Amniotic epithelial cell (primary cell): ENCODE data around the gene ABCA12.
A peak's percentile ranks its signal among the peaks of the same experiment; 100 is the strongest.

ENCODE experiments used
- DNase-seq: peaks from one replicate; pipeline ENCODE4 v3.0.0-alpha.2; 2010; ENCODE audit warnings: low read depth

Gene ABCA12

GRCh38 chr2:214934006-214934405 lies 204.4 kb downstream of the ABCA12 start:
- peak; percentile 9 for DNase-seq

DNA sequence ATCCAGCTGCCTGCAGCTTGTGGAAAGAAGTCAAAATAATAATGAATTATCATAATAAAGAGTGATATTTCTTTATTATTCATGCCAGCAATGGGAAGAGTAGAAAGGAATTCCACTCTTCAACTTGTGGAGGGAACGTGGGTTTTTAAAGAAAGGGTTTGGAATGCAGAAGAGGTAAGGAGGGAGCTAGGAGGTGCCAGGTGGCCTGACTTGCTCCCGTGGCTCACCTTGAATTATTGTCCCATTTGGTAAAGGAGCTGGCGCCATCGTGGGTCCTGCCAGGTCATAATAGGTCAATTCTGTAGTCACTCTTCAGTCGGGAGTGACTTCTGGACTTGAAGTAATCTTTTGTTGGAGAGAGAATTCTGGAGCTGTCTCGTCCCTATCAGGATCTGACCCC lies 233.8 kb downstream of the ABCA12 start:
- no peak for DNase-seq

GRCh38 chr2:214904176-214904575 lies 234.2 kb downstream of the ABCA12 start:
- no peak for DNase-seq

DNA sequence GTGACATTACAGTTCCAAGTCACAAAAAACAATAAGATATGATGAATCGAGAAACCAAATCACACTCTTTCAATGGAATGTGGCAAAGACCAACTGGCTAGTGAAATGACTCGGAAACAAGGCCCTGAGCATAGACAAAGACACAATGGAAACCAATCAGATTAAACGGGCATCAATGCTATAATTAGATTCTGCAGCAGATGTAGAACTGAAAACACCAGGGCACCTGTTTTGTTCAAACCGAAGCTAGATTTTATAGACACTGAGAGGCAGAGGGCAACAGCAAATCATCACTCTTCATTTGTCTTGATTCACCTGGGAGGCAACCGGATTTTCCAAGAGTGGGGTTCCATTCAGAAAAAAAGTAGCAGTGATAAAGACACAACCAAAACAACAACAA lies 236.1 kb downstream of the ABCA12 start:
- no peak for DNase-seq

GRCh38 chr2:214899751-214900150 lies 238.7 kb downstream of the ABCA12 start:
- DNase-seq: no peak

DNA sequence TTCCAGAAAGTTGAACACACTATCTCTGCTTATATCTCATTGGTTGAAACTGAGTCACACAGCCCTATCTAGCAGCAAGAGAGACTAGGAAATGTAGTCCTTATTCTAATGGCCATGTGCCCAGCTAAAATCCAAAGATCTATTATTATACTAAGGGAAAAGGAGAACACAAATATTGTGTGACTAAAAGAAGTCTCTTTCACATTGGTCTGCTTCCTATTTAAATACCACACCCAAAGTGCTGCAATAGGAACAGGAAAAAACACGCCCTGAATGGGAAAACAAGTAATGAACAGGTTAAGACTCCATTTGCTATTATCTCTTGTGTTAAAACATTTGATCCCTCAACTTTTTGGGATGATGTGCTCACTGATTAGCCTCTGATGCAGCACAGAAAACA lies 242.2 kb downstream of the ABCA12 start:
- no peak for DNase-seq

DNA sequence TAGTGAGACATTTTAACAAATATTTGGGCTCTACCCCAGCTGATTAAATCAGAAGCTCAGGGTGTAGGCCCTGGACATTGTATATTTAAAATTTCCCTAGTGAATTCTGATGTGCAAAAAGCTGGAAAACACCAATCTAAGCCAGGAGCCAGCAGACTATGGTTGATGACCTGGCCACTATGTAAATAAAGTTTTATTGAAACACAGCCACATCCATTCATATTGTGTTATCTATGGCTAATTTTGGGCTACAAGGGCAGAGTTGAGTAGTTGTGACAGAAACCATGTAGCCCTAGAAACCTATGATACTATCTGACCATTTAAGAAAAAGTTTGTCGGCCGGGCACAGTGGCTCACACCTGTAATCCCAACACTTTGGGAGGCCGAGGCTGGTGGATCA lies 243.0 kb downstream of the ABCA12 start:
- DNase-seq: no peak

DNA sequence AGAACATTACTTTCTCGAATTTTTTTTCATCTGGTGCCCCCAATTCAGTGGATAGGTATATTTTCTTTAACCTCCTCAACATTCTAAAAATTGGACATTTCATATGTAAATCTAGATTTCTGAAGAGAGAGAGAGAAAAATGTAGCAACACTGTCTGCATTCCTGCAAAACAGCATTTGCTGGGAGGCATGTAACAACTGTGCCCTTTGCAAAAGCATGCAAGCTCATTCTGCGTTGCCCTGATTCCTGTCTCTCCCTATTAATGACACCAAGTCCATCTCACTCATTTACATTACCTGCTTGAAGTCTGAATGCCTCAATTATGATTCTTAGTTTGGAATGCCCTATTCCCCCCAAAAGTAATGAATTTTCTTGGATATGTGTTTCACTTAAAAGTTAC lies 249.1 kb downstream of the ABCA12 start:
- no peak for DNase-seq

GRCh38 chr2:214881647-214882202 lies 256.7 kb downstream of the ABCA12 start:
- DNase-seq: no peak
